WI38 (cell line): ENCODE measurements around the gene THAP11.

Experiments used
- H3K4me3 ChIP-seq: 2 replicates; pipeline ENCODE4 v1.5.1; 2011; ENCODE audit warnings: low read depth, mild to moderate bottlenecking, control low read depth, low read length
- CTCF ChIP-seq: IDR thresholded peaks from 2 replicates; pipeline ENCODE4 v1.5.1; 2012; ENCODE audit warnings: low read depth, mild to moderate bottlenecking, control low read depth, low read length

The THAP11 gene

GRCh38 chr16:67845291-67846062 is 3.4 kb downstream of the THAP11 start:
- no peak for TF ChIP-seq CTCF
- peak overlapping the region; percentile 97 for H3K4me3 ChIP-seq

- peak overlapping the region; percentile 97 for H3K4me3 ChIP-seq
- no peak for TF ChIP-seq CTCF
These were observed 3.9 kb downstream of the THAP11 start for GRCh38 chr16:67846063-67846319.

GRCh38 chr16:67846320-67847063 is 4.4 kb downstream of the THAP11 start, which contains the start of gene NUTF2:
TSS of gene NUTF2 (plus strand) at chr16:67846933. CDS start at chr16:67865131, 18,198 bp downstream.
- H3K4me3 ChIP-seq: peak within 1 kb of the TSS; percentile 97
- TF ChIP-seq CTCF: no peak

- peak within 1 kb of the TSS; percentile 97 for H3K4me3 ChIP-seq
- TF ChIP-seq CTCF: no peak
These were observed 5.1 kb downstream of the THAP11 start, which contains the start of gene CENPT for GRCh38 chr16:67847064-67847861. TSS of gene CENPT (minus strand) at chr16:67847693. CDS start at chr16:67833859, 13,834 bp downstream.

GRCh38 chr16:67848118-67848517 is 6.0 kb downstream of the THAP11 start:
- peak overlapping the region; percentile 97 for H3K4me3 ChIP-seq
- TF ChIP-seq CTCF: no peak

- no peak for TF ChIP-seq CTCF
- no peak overlapping the region for H3K4me3 ChIP-seq
These were observed 11.6 kb downstream of the THAP11 start for GRCh38 chr16:67853670-67854069.
